ENCODE results near the gene GAS7.

GAS7 gene

GRCh38 chr17:10053782-10054540 lies 144.4 kb downstream of the GAS7 start:
- no peak for TF ChIP-seq CTCF (conservative IDR thresholded peaks at IDR 0.05; ENCODE audit: low read length)
- no peak overlapping the region for H3K4me3 ChIP-seq (ENCODE audit: low read length)
- no peak for DNase-seq (ENCODE audit: low read depth)

GRCh38 chr17:10052106-10052813 lies 146.1 kb downstream of the GAS7 start:
- no peak for TF ChIP-seq CTCF (conservative IDR thresholded peaks at IDR 0.05; ENCODE audit: low read length)
- no peak overlapping the region for H3K4me3 ChIP-seq (ENCODE audit: low read length)
- DNase-seq (ENCODE audit: low read depth), result no peak

GRCh38 chr17:10051112-10051511 lies 147.3 kb downstream of the GAS7 start:
- no peak for TF ChIP-seq CTCF (conservative IDR thresholded peaks at IDR 0.05; ENCODE audit: low read length)
- DNase-seq (ENCODE audit: low read depth), result peak; percentile 52
- H3K4me3 ChIP-seq (ENCODE audit: low read length), result no peak overlapping the region

GRCh38 chr17:10050597-10051101 lies 147.8 kb downstream of the GAS7 start:
- peak; percentile 58 for DNase-seq (ENCODE audit: low read depth)
- TF ChIP-seq CTCF (conservative IDR thresholded peaks at IDR 0.05; ENCODE audit: low read length), result no peak
- no peak overlapping the region for H3K4me3 ChIP-seq (ENCODE audit: low read length)

GRCh38 chr17:10048629-10049350 lies 149.6 kb downstream of the GAS7 start:
- TF ChIP-seq CTCF (conservative IDR thresholded peaks at IDR 0.05; ENCODE audit: low read length), result no peak
- DNase-seq (ENCODE audit: low read depth), result no peak
- no peak overlapping the region for H3K4me3 ChIP-seq (ENCODE audit: low read length)

- TF ChIP-seq CTCF (conservative IDR thresholded peaks at IDR 0.05; ENCODE audit: low read length), result no peak
- no peak for DNase-seq (ENCODE audit: low read depth)
- H3K4me3 ChIP-seq (ENCODE audit: low read length), result no peak overlapping the region
Measured at GRCh38 chr17:10046786-10047785, 151.3 kb downstream of the GAS7 start.

All from AG10803 (cell line).